H1 (cell line): ENCODE measurements around the gene FARP2. TPM values are rescaled to one million over a fixed set of nuclear protein-coding genes. Genes with fewer than 3 reads are reported as not detected.

Source experiments
- CTCF ChIA-PET: fragments of 300-600 bp; sonication (Branson Sonifier 250); formaldehyde crosslinking; loops from one replicate; lab custom pipeline; 2021; ENCODE audit not compliant: partially characterized antibody; lab: Charles Lee
- POLR2A ChIA-PET: fragments of 300-600 bp; sonication (Branson Sonifier 250); formaldehyde crosslinking; loops from one replicate; lab custom pipeline; 2021; ENCODE audit warnings: inconsistent platforms; ENCODE audit not compliant: partially characterized antibody; lab: Charles Lee
- DNase-seq, 2 experiments: peaks; one replicate each; pipeline versions ENCODE4 v3.0.0 to v3.0.0-alpha.2; 2010 to 2022; ENCODE audit warnings: low spot score in 2 of 2, low read depth in 1 of 2, mixed read lengths in 1 of 2
- FAIRE-seq: peaks from 2 replicates; lab custom pipeline; 2011; peaks lifted over from hg19 to GRCh38; lab: Jason Lieb, UNC
- H2AFZ ChIP-seq: 2 replicates; pipeline ENCODE4 v1.8.1; 2012; ENCODE audit warnings: low read length, inconsistent platforms
- H2AK5ac ChIP-seq: 2 replicates; pipeline ENCODE4 v1.6.1; 2013; ENCODE audit warnings: low read depth, low read length
- H2BK120ac ChIP-seq: replicated peaks from 2 replicates; pipeline ENCODE3; 2013; ENCODE audit warnings: low read depth, low read length, inconsistent platforms
- H2BK12ac ChIP-seq: 2 replicates; pipeline ENCODE4 v1.6.1; 2013; ENCODE audit warnings: low read depth, low read length
- H2BK15ac ChIP-seq: 2 replicates; pipeline ENCODE4 v1.6.1; 2013; ENCODE audit warnings: low read length
- H2BK20ac ChIP-seq: 2 replicates; pipeline ENCODE4 v1.6.1; 2013; ENCODE audit warnings: low read length
- H2BK5ac ChIP-seq: 2 replicates; pipeline ENCODE4 v1.6.1; 2013; ENCODE audit warnings: low read depth, low read length
- H3K14ac ChIP-seq: 2 replicates; pipeline ENCODE4 v1.6.1; 2013; ENCODE audit warnings: inconsistent platforms; ENCODE audit not compliant: insufficient read length
- H3K18ac ChIP-seq: 2 replicates; pipeline ENCODE4 v1.6.1; 2013; ENCODE audit warnings: low read length; ENCODE audit errors: extremely low read depth
- H3K23ac ChIP-seq: 2 replicates; pipeline ENCODE4 v1.6.1; 2013; ENCODE audit warnings: inconsistent platforms; ENCODE audit not compliant: insufficient read length
- H3K23me2 ChIP-seq: 2 replicates; pipeline ENCODE4 v1.6.1; 2013; ENCODE audit warnings: low read depth, low read length
- H3K27ac ChIP-seq: 2 replicates; pipeline ENCODE4 v1.6.1; 2011; ENCODE audit warnings: low read depth, low read length, inconsistent platforms
- H3K27me3 ChIP-seq, 4 experiments: replicated peaks in 1 of 4; 1 replicate in 1 of 4; 2 replicates in 3 of 4; pipeline versions ENCODE4 v1.6.1 to v1.8.1; 2011 to 2013; ENCODE audit warnings: low read length in 3 of 4, mild to moderate bottlenecking in 3 of 4, inconsistent platforms in 2 of 4, mixed read lengths in 2 of 4, moderate library complexity in 1 of 4; ENCODE audit not compliant: control insufficient read depth in 3 of 4, insufficient read depth in 3 of 4; ENCODE audit errors: extremely low read depth in 1 of 4
- H3K36me3 ChIP-seq, 4 experiments: 2 replicates each; pipeline versions ENCODE4 v1.6.1 to v1.8.1; 2011 to 2013; ENCODE audit warnings: mild to moderate bottlenecking in 4 of 4, low read length in 3 of 4, moderate library complexity in 2 of 4, control low read depth in 1 of 4, inconsistent platforms in 1 of 4; ENCODE audit not compliant: insufficient read depth in 4 of 4, control insufficient read depth in 2 of 4
- H3K4ac ChIP-seq: replicated peaks from 2 replicates; pipeline ENCODE3; 2013; ENCODE audit warnings: low read length, low read depth, mixed read lengths, inconsistent platforms; ENCODE audit not compliant: insufficient read length
- H3K4me1 ChIP-seq, 4 experiments: replicated peaks in 1 of 4; 1 replicate in 1 of 4; 2 replicates in 3 of 4; pipeline versions ENCODE4 v1.6.1 to v1.8.1; 2011 to 2013; ENCODE audit warnings: low read length in 3 of 4, inconsistent platforms in 2 of 4, mixed read lengths in 1 of 4; ENCODE audit not compliant: insufficient read depth in 4 of 4, control insufficient read depth in 3 of 4
- H3K4me2 ChIP-seq, 2 experiments: 2 replicates each; pipeline versions ENCODE4 v1.6.1 to v1.8.1; 2011 to 2013; ENCODE audit warnings: low read depth in 2 of 2, low read length in 2 of 2, control low read depth in 1 of 2, inconsistent platforms in 1 of 2, mild to moderate bottlenecking in 1 of 2; ENCODE audit not compliant: insufficient read depth in 1 of 2
- H3K4me3 ChIP-seq, 4 experiments: fragments of 200-600, 300-600 bp in 1 of 4; sonication (generic), shearing (Covaris generic), sonication (Bioruptor Twin) in 1 of 4; 2 replicates each; pipeline versions ENCODE4 v1.5.1 to v1.8.1; 2011 to 2016; ENCODE audit warnings: low read length in 4 of 4, low read depth in 3 of 4, control low read depth in 2 of 4, inconsistent platforms in 2 of 4, mild to moderate bottlenecking in 2 of 4, mixed read lengths in 1 of 4, moderate library complexity in 1 of 4; ENCODE audit not compliant: insufficient read depth in 2 of 4; ENCODE audit errors: extremely low read depth in 1 of 4
- H3K56ac ChIP-seq: replicated peaks from 2 replicates; pipeline ENCODE3; 2013; ENCODE audit warnings: low read depth, mild to moderate bottlenecking, mixed read lengths, low read length, inconsistent platforms; ENCODE audit not compliant: insufficient read length
- H3K79me1 ChIP-seq: 2 replicates; pipeline ENCODE4 v1.6.1; 2013; ENCODE audit warnings: low read depth, low read length, control low read depth
- H3K79me2 ChIP-seq, 2 experiments: 2 replicates each; pipeline versions ENCODE4 v1.6.1 to v1.8.1; 2012 to 2013; ENCODE audit warnings: low read length in 2 of 2, mild to moderate bottlenecking in 2 of 2, inconsistent platforms in 1 of 2; ENCODE audit not compliant: insufficient read depth in 2 of 2, control insufficient read depth in 1 of 2
- H3K9ac ChIP-seq, 4 experiments: replicated peaks in 1 of 4; 1 replicate in 1 of 4; 2 replicates in 3 of 4; pipeline versions ENCODE4 v1.6.1 to v1.8.1; 2011 to 2013; ENCODE audit warnings: low read depth in 3 of 4, low read length in 3 of 4, control low read depth in 2 of 4, mild to moderate bottlenecking in 2 of 4, moderate library complexity in 2 of 4, inconsistent platforms in 1 of 4; ENCODE audit errors: extremely low read depth in 1 of 4
- H3K9me3 ChIP-seq, 2 experiments: 2 replicates each; pipeline versions ENCODE4 v1.6.1 to v1.8.1; 2012 to 2013; ENCODE audit warnings: mild to moderate bottlenecking in 2 of 2, moderate library complexity in 2 of 2, control low read depth in 1 of 2, inconsistent platforms in 1 of 2, low read depth in 1 of 2, low read length in 1 of 2, mixed read lengths in 1 of 2; ENCODE audit not compliant: insufficient read depth in 2 of 2
- H4K20me1 ChIP-seq, 2 experiments: replicated peaks in 1 of 2; 2 replicates each; pipeline versions ENCODE3 to v1.8.1; 2011 to 2013; ENCODE audit warnings: inconsistent platforms in 2 of 2, low read length in 2 of 2, mild to moderate bottlenecking in 1 of 2; ENCODE audit not compliant: insufficient read depth in 2 of 2, control insufficient read depth in 1 of 2
- H4K5ac ChIP-seq: 2 replicates; pipeline ENCODE4 v1.6.1; 2013; ENCODE audit warnings: low read length, low read depth, mixed read lengths, inconsistent platforms; ENCODE audit not compliant: insufficient read length
- H4K8ac ChIP-seq: 2 replicates; pipeline ENCODE4 v1.8.0; 2013; ENCODE audit warnings: mild to moderate bottlenecking, moderate library complexity, low read length, inconsistent platforms; ENCODE audit not compliant: insufficient read depth; ENCODE audit errors: extremely low read depth
- H4K91ac ChIP-seq: replicated peaks from 2 replicates; pipeline ENCODE3; 2013; ENCODE audit warnings: low read length, mixed read lengths, inconsistent platforms; ENCODE audit not compliant: insufficient read length
- BRCA1 ChIP-seq: IDR thresholded peaks from 2 replicates; pipeline ENCODE4 v1.6.1; 2012; ENCODE audit warnings: low read depth, low read length, improper control_type of control experiment
- CREB1 ChIP-seq: IDR thresholded peaks from 2 replicates; pipeline ENCODE4 v1.6.1; 2012; ENCODE audit warnings: inconsistent platforms
- EP300 ChIP-seq, 2 experiments: IDR thresholded peaks; 1 replicate in 1 of 2; 2 replicates in 1 of 2; pipeline ENCODE4 v1.6.1; 2011 to 2012; ENCODE audit warnings: low read depth in 2 of 2, low read length in 2 of 2, mild to moderate bottlenecking in 2 of 2, borderline replicate concordance in 1 of 2, inconsistent platforms in 1 of 2, moderate library complexity in 1 of 2
- HDAC2 ChIP-seq, 2 experiments: fragments of 300-600 bp in 1 of 2; sonication (generic) in 1 of 2; IDR thresholded peaks; 2 replicates each; pipeline ENCODE4 v1.6.1; 2011 to 2012; ENCODE audit warnings: low read depth in 2 of 2, low read length in 2 of 2, mild to moderate bottlenecking in 2 of 2, moderate library complexity in 2 of 2, borderline replicate concordance in 1 of 2, inconsistent platforms in 1 of 2
- KDM4A ChIP-seq: IDR thresholded peaks from one replicate; pipeline ENCODE4 v1.7.1; 2012; ENCODE audit warnings: low read depth, mild to moderate bottlenecking, moderate library complexity, low read length, inconsistent platforms; ENCODE audit not compliant: severe bottlenecking
- KDM5A ChIP-seq: fragments of 200-600 bp; IDR thresholded peaks from 2 replicates; pipeline ENCODE4 v1.7.1; 2012; ENCODE audit warnings: mild to moderate bottlenecking, low read length, inconsistent platforms, mixed read lengths
- NANOG ChIP-seq: IDR thresholded peaks from 2 replicates; pipeline ENCODE4 v1.6.1; 2011; ENCODE audit warnings: low read length, low read depth, mild to moderate bottlenecking, inconsistent platforms; ENCODE audit not compliant: insufficient read depth, poor library complexity, severe bottlenecking
- POLR2A ChIP-seq, 2 experiments: IDR thresholded peaks; 1 replicate in 1 of 2; 2 replicates in 1 of 2; pipeline ENCODE4 v1.6.1; 2011; ENCODE audit warnings: low read depth in 2 of 2, low read length in 2 of 2, mild to moderate bottlenecking in 2 of 2; ENCODE audit errors: control extremely low read depth in 1 of 2
- RNF2 ChIP-seq: fragments of 200-900, 300-1000 bp; sonication (generic); IDR thresholded peaks from 2 replicates; pipeline ENCODE4 v1.7.1; 2016; ENCODE audit warnings: borderline replicate concordance, low read depth, mild to moderate bottlenecking, antibody characterized with exemption, low read length; ENCODE audit not compliant: poor library complexity, severe bottlenecking; ENCODE audit errors: missing control alignments
- SIX5 ChIP-seq: IDR thresholded peaks from 2 replicates; pipeline ENCODE4 v1.6.1; 2011; ENCODE audit warnings: mild to moderate bottlenecking, low read depth, low read length
- SP1 ChIP-seq: IDR thresholded peaks from 2 replicates; pipeline ENCODE4 v1.6.1; 2011; ENCODE audit warnings: low read depth, low read length
- SRF ChIP-seq: IDR thresholded peaks from 2 replicates; pipeline ENCODE4 v1.6.1; 2011; ENCODE audit warnings: mild to moderate bottlenecking, low read depth, low read length, moderate library complexity
- ZNF274 ChIP-seq: IDR thresholded peaks from 2 replicates; pipeline ENCODE4 v1.7.0; 2012; ENCODE audit warnings: low read length, borderline replicate concordance; ENCODE audit errors: extremely low read depth
- WGBS, 2 experiments: shearing (Covaris generic) in 1 of 2; methylation state at CpG; one replicate each; pipeline versions ENCODE4 v1.1.6 to v1.1.7; 2013 to 2015; ENCODE audit warnings: low lambda C conversion rate in 2 of 2, mixed read lengths in 2 of 2, inconsistent platforms in 1 of 2, low coverage in 1 of 2, missing lambda C conversion rate in 1 of 2; ENCODE audit not compliant: insufficient replicate concordance in 2 of 2, insufficient coverage in 1 of 2, insufficient read length in 1 of 2; ENCODE audit errors: extremely low coverage in 1 of 2, missing lambda C conversion rate in 1 of 2; 5-methylcytosine and 5-hydroxymethylcytosine counted together
- polyA plus RNA-seq, 7 experiments: library from polyadenylated mRNA; depleted of rRNA in 3 of 7; stranded (reverse) in 5 of 7; unstranded in 2 of 7; fragments of >200 nt in 5 of 7; fragments of 200-250 nt in 2 of 7; gene quantifications; 1 replicate in 5 of 7; 2 replicates in 1 of 7; 4 replicates in 1 of 7; pipeline versions ENCODE4 v1.2.1 to v1.2.3, GENCODE V29; 2011 to 2013; ENCODE audit warnings: missing spikeins in 2 of 7, mixed read lengths in 2 of 7
- total RNA-seq: library from RNA; stranded (reverse); fragmentation: NEBNext Ultra II Directional; extraction: Animal tissue kit (Norgen Biotek cat#: 25700); gene quantifications from 2 replicates; pipeline ENCODE4 v1.2.1, GENCODE V29; 2021

The FARP2 gene
- total and polyA plus RNA-seq, 2 of the 8 experiments (the other 6 are each of a cell fraction or from before 2014, with no cell fraction given), result 12.4 to 33.4 TPM

DNA sequence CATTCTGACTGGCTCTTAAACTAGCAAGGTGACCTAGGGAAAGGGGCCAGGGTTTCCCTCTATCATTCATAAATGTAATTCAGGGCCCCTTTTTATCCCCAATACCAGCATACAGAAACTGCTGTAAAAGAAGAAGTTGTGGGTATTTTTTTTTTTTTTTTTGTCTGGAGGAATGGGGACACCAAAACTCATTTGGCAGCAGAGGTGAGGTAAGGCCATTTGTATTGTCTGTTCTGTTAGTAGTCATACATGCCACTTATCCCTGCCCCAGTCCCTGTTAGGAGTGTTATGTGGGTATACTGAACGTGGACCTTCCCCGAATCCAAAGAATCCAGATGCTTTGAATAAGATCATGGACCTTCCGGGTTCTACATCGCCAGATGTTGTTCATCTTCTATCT is 38.7 kb upstream of the FARP2 start:
- Histone ChIP-seq H3K9me3 (no peaks in the 10 kb centered on the region), H2AFZ (no peak overlapping the region), H3K36me3 (peaks cover 0 to 7% (median 0%) of the 10 kb centered on the region in 4 experiments; a peak in 1 of 8 replicates), H2BK5ac (no peak overlapping the region), H2BK12ac (no peak overlapping the region), H3K79me1 (peaks cover 3% of the 10 kb centered on the region; the same call in 1 of the 2 replicates), H3K56ac (no peak overlapping the region), H3K4me3 (peak overlapping the region; percentile 72 to 100 (median 97); a peak in 5 of 8 replicates), H3K79me2 (peaks cover 72 to 90% of the 10 kb centered on the region in 2 experiments), H4K91ac (no peak overlapping the region), H3K27ac (no peak overlapping the region), H3K4me2 (peak overlapping the region; percentile 84 to 90), H3K23ac (no peak overlapping the region), H2BK120ac (no peak overlapping the region), H3K14ac (no peak overlapping the region), H4K5ac (no peak overlapping the region), H2BK20ac (no peak overlapping the region), H3K18ac (no peak overlapping the region), H3K9ac (peak overlapping the region in 3 of 4 experiments; percentile 86 to 96 (median 94); a peak in 3 of 7 replicates), H3K27me3 (no peaks in the 10 kb centered on the region), H4K20me1 (peaks cover 14 to 17% of the 10 kb centered on the region in 2 experiments), H2BK15ac (no peak overlapping the region), H3K23me2 (peaks cover 10% of the 10 kb centered on the region), H2AK5ac (no peak overlapping the region), H3K4me1 (peaks cover 0 to 9% (median 2%) of the 10 kb centered on the region in 4 experiments; a peak in 3 of 7 replicates), H4K8ac (no peak overlapping the region)
- ChIA-PET POLR2A (interaction anchor here (0.6 to 1.8 kb wide), 3 partner anchors 10 to 125 kb away, joined by 3 to 12 read pairs (median 5); no protein-coding TSS in a partner anchor), CTCF (no interaction called here)
- DNase-seq (no peak), FAIRE-seq (no peak)
- 81% methylated on average over 4 of the region's 4 CpGs; no CpG with 5 or more reads in 1 of the 2 experiments for WGBS, 2 experiments
- TF ChIP-seq NANOG (no peak), KDM5A (no peak), HDAC2 (IDR thresholded peaks at IDR 0.05; ENCODE audit: borderline replicate concordance in 1 of 2, low read depth in 2 of 2, low read length in 2 of 2) (no peak), ZNF274 (no peak), POLR2A (IDR thresholded peaks at IDR 0.05; ENCODE audit: control extremely low read depth in 1 of 2, low read depth in 2 of 2, low read length in 2 of 2) (no peak), SIX5 (no peak), CREB1 (no peak), EP300 (IDR thresholded peaks at IDR 0.05; ENCODE audit: borderline replicate concordance in 1 of 2, low read depth in 2 of 2, low read length in 2 of 2) (no peak), RNF2 (no peak), SP1 (no peak), BRCA1 (no peak), KDM4A (no peak), SRF (no peak)
- TF ChIP-seq, all 59 proteins: peak for 0
- H3K4ac ChIP-seq, result no peak overlapping the region
